GM18508 (cell line): Measurements from ENCODE around the gene PIAS1.

Experiments
- ATAC-seq: cut with Tn5 transposase; IDR thresholded peaks from one replicate; pipeline ENCODE4 v1.9.1; 2021; ENCODE audit warnings: moderate number of reproducible peaks; ENCODE audit not compliant: insufficient read depth, unreplicated experiment

Gene PIAS1

DNA sequence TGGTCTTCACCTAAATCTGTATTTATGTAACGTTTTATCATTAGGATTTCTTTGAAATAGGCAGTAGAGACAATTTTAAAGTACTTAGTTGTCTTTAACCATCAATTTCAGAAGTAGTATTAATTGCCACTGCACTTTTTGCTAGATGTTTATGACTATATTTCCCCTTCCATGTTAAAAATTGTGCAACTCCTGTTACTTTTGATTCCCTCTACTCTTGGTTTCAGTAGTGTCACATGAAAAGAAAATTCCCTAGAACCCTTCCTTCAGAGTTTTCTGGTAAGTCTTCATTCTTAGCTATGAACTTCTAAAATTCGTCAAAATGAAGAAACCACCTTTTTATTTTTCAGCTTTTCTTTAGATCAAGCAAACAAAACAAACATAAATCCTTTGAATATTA, 7.1 kb downstream of the PIAS1 start:
- no peak for ATAC-seq

DNA sequence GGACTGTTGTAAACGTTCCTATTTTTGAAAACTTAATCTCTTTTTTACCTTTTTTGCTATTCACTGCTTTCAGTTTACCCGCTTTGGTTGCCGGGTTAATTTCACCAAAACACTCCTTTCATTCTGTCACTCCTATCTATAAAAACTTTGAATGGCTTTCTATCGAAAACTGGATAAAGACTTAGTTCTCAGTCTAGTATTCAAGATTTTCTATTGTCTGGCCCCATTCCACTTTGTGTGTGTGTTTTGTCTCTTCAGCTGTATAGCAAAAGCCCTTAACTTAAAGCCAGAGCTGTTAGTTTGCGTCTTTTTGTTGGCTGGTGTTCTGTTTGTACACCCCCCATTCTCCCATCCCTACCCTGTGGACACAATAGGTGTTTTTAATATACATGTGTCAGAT, 7.5 kb downstream of the PIAS1 start:
- no peak for ATAC-seq

DNA sequence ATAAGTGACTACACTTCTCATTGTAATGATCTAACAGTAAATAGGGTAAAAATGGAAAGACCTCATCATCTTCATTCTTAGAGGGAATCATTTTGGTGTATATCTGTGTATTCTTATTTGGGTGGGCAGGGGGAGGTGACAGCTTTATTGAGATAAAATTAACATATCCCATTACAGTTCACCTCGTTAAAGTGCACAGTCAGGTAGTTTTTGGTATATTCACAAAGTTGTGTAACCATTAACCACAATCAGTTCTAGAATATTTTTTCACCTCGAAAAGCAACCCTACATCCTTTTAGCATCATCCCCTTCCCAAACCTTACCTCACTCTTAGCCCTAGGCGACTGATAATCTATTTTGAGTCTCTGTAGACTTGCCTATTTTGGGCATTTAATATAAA, 8.1 kb downstream of the PIAS1 start:
- no peak for ATAC-seq

DNA sequence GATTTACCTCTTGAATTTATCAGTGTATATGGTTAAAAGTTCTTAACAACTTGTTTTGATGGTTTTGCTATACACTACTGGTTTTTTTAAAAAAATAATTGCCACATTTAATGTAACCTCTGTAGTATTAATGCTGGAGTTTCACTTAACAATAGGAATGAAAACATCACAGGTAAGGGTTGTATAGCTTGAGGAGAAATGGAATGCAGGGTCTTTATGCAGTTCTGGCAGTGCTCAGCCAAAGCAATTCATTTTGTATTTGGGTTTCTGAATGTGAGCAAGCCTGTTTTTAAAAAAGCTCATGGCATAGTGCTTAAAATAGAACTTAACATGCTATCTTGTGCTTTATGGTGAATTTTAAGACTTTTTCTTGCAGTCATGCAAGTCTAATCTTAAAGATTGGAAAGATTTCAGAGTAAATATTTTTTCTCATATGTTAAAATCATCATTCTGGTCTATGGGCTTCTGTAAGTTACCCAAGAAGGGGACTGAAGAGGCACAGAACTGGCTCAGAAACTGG, 8.9 kb downstream of the PIAS1 start:
- no peak for ATAC-seq

DNA sequence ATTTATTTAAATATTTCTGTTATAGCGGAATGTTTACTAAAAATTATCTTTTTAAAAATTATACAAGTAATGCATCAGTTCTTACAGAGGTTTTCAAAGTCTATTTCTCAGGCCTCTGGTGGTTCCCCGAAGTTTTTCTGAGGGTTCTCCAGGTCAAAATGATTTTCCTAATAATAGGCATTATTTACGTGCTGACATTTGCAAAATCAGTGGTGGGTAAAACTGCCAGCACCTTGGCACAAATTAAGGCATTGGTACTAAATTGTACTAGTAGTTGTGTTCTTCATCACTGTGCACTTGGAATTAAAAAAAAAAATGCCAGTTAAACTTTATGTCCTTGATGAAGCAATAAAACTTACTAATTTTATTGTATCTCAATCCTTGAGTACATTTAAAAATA, 9.5 kb downstream of the PIAS1 start:
- ATAC-seq = no peak

DNA sequence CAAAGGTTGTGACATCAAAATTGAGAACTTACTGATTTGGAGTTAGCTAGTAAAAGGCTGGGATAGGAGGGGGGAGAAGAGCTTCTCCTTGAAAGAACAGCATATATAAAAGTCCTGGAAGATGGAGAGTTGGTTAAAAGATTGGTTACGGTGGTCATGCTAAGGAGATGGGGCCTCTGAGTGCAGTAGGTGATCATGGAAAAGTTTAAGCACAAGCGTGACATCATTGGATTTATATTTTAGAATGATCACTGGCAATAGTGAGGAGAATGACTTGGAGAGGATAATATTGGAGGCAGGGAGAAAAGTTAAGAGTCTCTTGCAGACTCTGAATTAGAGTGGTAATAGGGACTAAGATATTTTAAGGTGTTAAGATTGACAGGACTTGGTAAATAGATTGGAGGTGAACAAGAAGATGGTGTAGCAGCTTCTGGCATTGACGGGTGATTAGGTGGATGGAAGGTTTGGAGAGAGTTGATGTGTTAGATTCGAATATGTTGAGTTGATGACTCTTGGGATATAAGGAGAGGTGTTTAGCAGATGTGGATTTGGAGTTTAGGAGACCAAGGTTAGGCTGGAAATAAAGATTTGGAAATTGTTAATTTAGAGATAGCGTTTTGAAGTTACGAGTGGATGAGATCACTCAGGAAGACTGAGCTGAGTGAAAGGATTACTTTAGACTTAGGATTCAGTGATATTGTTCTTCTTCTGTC, 19.6 kb downstream of the PIAS1 start:
- ATAC-seq = no peak

DNA sequence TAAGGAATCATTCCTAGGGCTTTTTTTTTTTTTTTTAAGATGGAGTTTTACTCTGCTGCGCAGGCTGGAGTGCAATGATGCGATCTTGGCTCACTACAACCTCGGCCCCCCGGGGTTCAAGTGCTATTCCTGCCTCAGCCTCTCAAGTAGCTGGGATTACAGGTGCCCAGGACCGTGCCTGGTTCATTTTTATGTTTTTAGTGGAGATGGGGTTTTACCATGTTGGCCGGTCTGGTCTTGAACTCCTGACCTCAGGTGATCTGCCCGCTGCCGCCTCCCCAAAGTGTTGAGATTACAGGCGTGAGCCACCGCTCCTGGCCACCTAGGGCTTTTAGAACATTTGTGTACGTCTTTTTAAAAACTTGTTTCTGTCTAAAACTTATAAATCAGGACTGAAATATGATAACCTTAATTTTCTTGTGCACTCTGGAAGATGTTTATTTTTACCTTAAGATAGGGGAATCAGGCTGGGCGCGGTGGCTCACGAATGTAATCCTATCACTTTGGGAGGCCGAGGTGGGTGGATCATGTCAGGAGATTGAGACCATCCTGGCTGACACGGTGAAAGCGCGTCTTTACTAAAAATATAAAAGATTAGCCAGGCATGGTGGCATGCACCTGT, 21.8 kb downstream of the PIAS1 start:
- ATAC-seq = no peak

DNA sequence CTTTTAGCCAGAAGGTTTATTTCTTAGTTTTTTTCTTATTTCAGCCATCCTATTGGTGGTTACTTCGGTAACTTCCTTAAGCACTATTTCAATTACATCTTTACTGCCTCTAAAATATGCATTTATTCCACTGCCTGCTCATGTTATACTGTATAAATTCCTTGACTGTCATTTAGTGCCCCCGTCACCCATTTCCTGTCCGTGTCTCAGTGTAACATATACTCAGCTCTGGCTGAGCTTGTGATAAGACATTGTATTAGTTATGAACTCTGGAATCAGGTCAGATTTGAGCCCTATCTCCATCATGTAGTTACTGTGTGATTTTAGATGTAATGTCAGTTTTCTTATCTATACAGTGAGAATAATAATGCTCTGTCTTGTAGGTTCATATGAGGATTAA, 24.2 kb downstream of the PIAS1 start:
- ATAC-seq = no peak

DNA sequence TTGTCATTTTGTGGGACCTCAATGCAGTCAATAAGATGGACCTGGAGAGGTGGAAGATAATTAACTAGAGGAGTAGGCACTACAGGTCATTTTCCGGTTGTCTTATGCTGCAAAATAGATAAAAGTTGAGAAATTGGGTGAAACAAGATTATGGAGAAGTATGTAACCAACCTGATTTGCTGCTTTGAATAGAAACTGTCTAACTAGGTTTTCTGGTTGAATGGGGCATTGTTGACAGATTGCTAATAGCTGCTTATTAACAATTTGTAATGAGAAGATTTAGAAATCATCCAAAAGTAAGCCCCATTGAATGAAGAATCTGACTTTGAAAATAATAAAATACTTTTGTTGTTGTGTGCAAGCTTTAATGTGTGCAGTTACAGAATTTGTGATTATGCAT, 26.2 kb downstream of the PIAS1 start:
- ATAC-seq = no peak

DNA sequence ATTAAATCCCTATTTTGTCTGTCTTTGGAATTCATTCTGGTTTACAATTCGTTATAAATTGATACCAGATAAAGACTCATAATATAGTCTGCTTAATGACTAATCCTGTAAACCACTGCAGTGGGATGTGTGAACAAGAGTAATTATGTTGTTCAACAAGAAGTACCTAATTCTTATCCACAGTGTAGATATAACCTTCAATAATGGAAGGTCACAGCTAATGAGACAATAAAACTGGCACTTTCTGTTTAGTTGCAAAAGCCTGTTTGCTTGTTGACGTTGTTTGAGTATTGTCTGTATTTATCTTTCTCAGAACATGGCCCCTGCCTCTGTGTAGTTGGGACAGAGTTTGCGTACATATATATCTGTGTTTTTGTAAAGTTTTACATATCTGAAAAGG, 26.7 kb downstream of the PIAS1 start:
- ATAC-seq = no peak

DNA sequence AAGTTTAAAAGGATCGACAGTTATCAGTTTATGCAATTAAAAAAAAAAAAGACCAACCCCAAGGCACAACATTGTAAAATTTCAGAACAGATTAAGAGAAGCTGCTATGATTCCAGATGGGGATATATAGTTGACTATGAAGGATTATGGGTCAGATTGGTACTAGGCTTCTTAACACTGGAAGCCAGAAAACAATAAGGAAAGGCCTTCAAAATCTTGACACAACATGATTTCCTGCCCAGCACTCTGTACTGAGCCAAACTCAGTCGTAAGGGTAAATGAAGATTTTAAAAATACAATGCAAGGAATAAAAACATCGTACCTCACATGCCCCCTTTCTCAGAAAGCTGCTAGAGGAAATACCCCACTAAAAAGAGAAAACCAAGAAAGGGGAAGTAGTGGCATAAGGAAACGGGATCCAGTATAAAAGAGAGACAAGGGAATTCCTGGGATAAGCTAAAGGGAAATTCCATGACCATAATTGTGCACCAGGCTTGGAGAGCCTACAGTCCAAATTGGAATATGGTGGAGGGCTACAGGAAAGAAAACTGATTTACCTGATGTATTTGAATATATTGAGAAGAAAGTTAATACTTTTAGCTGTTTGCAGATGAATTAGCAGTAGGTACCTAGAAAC, 27.9 kb downstream of the PIAS1 start:
- ATAC-seq = no peak

DNA sequence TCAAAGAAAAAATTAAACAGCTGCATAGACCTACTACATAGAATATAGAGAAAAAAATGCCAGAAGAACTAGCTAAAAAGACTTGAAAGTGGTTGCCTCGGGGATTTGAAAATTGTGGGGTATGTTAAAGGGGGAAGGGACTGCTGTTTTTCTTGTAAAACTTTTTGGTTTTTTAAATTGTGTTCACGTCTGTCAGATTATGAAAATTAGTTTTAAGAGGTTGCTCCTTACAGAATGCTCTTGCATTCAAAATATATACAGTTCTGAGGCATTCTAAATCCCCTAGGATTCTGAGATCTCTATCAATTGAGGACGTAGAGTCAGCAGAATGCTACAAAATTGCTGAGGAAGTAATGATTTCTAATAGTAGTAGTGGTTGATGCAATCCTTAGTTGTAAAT, 28.6 kb downstream of the PIAS1 start:
- ATAC-seq = no peak

DNA sequence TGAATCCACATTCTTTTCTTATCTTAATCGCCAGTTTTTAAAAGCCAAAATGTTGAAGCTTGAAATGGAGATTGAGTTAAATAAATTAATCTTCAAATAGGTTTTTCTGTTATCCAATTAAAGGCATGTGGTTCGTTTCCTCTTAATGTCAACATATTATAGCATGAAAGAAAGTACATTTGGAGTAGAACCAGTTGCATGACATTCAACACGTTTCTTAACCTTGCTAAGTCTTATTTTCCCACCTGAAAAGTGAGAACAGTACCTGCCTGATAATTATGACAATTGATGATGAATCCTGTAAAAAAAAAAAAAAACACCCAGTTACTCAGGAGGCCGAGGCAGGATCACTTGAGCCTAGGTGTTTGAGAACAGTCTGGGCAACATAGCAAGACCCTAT, 29.3 kb downstream of the PIAS1 start:
- no peak for ATAC-seq

DNA sequence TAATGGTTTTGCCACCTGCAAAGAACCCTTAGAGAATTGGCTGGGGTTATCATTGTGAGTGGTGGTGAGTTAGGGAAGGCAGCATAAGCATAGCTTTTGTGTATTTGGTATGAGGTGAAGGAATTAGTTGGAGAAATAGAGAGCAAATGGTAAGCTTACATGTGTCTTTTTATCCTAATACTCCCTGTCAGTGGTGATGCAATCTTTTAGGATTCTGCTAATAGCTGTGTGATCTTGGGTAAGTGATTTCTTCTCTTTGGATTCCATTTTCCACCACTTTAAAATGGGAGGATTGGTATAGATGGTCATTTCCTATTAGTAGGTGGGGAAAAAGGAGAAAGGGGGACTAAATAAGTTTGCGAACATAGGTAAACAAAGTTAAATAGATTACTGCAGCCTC, 30.9 kb downstream of the PIAS1 start:
- no peak for ATAC-seq

DNA sequence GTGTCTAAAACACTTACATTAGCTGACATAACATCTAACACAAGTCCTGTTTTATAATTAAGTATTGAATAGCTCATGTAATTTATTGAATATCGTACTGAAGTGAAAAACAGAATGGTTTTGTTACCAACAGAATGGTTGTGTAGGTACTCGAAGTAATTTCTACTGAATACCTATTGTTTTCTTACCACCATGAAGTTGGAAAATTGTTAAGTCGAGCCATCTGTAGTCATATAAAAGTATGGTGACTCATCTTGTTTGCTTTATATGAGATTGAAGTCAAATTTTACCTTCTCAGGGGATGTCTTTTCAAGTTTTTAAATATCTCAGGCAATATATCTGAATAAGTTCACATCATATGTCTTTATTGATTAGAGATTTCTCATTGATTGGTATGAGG, 37.6 kb downstream of the PIAS1 start:
- no peak for ATAC-seq

DNA sequence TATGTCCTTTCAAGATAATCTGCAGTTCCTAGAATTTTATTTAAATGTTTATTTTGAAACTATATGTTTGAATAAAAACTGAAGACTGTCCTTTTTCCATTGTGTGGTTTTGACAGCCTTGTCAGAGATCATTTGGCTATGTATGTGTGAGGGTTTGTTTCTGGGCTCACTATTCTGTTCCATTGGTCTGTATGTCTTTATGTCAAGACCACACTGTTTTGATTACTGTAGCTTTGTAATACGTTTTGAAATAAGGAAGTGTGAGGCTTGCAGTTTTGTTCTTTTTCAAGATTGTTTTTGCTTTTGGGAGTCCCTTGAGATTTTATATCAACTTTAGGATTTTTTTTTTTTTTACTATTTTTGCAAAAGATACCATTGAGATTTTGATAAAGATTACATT, 42.0 kb downstream of the PIAS1 start:
- ATAC-seq = no peak

DNA sequence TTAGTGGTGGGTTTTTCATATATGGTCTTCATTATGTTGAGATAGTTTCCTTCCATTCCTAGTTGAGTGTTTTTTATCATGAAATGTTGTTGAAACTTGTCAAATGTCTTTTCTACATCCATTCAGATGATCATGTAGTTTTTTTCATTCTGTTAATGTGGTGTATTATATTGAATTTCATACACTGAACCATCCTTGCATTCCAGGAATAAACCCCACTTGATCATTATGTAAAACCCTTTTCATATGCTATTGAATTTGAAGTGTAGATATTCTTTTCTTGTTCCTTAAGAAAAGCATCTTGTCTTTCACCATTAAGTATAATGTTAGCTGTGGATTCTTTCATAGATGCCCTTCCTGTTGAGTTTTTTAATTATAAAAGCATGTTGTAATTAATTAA, 42.9 kb downstream of the PIAS1 start:
- ATAC-seq = no peak

DNA sequence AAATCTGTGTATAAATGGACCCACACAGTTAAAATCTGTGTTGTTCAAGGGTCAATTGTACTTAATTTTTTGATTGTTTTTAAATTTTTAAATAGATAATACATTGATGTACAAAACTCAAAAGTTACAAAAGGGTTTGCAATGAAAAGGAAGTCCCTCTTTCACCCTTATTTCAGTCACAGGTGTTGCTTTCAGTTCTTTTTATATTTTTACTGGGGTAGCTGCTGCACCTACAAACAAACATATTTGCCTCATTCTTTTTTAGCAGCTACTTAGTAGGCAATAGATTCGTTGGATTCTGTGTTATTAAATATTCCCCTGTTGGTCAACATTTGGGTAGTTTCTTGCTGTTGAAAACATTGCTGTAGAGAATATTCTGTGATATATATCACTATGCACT, 44.4 kb downstream of the PIAS1 start:
- no peak for ATAC-seq

DNA sequence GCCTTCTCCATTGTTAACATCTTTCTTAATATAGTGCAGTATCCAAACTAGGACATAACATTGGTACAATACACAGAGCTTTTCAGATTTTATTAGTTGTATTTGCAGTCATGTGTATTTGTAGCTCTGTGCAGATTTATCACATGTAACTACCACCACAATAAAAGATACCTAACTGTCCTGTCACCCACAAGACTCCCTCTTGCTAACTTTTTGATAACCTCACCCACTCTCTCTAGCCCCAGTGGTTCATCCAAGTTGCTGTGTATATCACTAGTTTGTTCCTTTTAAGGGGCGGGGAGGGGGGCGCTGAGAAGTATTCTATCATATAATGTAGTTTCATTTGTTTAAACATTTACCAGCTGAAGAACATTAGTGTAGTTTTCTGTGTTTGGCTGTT, 46.1 kb downstream of the PIAS1 start:
- no peak for ATAC-seq

DNA sequence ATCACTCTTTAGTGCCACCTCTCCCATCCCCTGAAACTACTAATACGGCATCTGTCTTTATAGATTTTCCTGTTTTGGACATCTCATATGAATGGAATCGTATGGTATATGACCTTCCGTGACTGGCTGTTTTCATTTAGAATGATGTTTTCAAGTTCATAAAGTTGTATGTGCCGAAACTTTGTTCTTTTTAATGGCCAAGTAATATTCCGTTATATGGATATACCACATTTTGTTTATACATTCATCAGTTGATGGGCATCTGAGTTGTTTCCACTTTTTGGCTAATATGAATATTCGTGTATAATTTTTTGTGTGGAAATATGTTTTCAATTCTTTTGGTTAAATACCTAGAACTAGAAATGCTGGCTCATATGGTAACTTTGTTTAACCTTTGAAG, 49.5 kb downstream of the PIAS1 start:
- ATAC-seq = no peak

DNA sequence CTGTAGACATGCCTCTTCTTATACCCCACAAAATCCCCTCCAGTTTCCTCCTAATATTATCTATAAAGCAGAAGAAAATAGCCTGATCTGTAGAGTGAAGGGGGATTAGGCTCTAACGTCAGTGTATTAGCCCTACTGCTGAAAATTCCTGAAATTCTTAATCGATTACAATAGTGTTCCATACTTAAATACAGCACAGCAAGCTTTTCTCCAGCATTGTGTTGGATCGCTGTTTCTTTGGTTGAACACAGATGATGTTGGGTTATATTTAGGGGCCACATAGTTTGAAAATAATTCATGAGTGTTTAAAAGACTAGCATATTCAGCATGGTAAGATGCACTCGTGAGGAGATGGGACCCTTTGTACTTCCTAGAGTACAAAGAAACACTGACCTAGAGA, 52.5 kb downstream of the PIAS1 start:
- no peak for ATAC-seq

DNA sequence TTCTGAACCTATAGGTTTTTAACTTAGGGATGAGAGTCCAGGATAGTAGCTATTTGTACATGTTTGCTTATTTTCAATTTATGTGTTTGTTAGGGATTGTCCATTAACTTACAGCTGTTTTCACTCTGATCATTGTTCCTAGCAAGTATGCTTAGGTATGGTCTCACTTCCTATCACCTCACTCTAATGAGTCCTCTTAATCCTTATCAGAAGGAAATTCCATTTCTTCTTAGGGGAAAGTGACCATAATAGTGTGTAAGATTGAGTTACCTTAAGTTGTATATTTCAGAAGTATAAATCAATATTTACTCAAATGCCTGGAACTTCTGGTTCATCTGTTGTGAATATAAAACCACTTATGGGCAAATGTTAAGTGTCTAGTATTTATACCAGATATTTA, 53.0 kb downstream of the PIAS1 start:
- ATAC-seq = no peak
